ENCODE data around the gene ITGAV. TPM values are rescaled to one million over a fixed set of nuclear protein-coding genes. Genes with fewer than 3 reads are reported as not detected.

Gene ITGAV
- total and polyA plus RNA-seq, 2 donors (not counting 1 experiment from before 2014, with no cell fraction given): 121 to 205 TPM

DNA sequence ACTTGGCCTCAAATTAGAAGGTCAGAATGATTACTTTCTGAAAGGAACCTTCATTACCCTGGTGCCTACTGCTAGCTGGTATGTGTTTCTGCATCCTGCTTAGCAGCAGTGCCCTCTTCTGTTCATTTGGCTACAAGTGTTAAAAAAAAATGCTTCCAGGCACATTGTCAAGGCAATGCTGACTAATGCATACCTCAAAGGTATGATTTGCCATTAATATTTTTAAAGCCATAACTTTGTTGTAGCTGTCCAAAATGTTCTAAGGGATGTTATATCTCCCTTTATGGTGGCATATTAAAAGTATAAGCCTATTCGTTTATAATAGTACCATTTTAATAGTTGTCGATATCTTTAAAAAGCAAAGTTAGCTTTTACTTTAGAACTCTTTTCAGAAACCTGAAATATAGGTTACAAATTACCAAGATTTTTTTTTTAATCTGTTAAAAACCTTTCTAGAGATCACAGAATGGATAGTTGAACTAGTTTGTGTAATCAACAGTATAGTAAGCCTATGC is 52.0 kb downstream of the ITGAV start:
- Histone ChIP-seq H3K27me3 (ENCODE audit: control insufficient read depth, insufficient read depth, low read length) (no peaks in the 10 kb centered on the region), H3K4me1 (ENCODE audit: control insufficient read depth, extremely low read depth, insufficient read depth, low read length) (peaks cover 3% of the 10 kb centered on the region), H3K36me3 (ENCODE audit: control insufficient read depth, insufficient read depth, low read length) (peaks cover 4% of the 10 kb centered on the region), H4K20me1 (ENCODE audit: control insufficient read depth, extremely low read depth, insufficient read depth, low read length) (no peaks in the 10 kb centered on the region), H3K27ac (ENCODE audit: insufficient read depth, low read length) (no peak overlapping the region), H3K9ac (ENCODE audit: insufficient read depth, low read length) (no peak overlapping the region), H2AFZ (ENCODE audit: low read length) (no peak overlapping the region), H3K4me2 (ENCODE audit: extremely low read depth, insufficient read depth, low read length) (no peak overlapping the region), H3K9me3 (ENCODE audit: control insufficient read depth, insufficient read depth, low read depth, low read length) (no peaks in the 10 kb centered on the region), H3K4me3 (replicated peaks in 1 of 4; ENCODE audit: control extremely low read depth in 1 of 4, insufficient read depth in 1 of 4, low read depth in 3 of 4, low read length in 4 of 4) (no peak overlapping the region), H3K79me2 (ENCODE audit: control insufficient read depth, insufficient read depth, low read length) (no peaks in the 10 kb centered on the region)
- peak; percentile 78 for DNase-seq (ENCODE audit: low read depth in 2 of 2)
- TF ChIP-seq EZH2 (IDR thresholded peaks at IDR 0.05; ENCODE audit: low read length, missing control alignments): no peak
- TF ChIP-seq, protein P1, sequence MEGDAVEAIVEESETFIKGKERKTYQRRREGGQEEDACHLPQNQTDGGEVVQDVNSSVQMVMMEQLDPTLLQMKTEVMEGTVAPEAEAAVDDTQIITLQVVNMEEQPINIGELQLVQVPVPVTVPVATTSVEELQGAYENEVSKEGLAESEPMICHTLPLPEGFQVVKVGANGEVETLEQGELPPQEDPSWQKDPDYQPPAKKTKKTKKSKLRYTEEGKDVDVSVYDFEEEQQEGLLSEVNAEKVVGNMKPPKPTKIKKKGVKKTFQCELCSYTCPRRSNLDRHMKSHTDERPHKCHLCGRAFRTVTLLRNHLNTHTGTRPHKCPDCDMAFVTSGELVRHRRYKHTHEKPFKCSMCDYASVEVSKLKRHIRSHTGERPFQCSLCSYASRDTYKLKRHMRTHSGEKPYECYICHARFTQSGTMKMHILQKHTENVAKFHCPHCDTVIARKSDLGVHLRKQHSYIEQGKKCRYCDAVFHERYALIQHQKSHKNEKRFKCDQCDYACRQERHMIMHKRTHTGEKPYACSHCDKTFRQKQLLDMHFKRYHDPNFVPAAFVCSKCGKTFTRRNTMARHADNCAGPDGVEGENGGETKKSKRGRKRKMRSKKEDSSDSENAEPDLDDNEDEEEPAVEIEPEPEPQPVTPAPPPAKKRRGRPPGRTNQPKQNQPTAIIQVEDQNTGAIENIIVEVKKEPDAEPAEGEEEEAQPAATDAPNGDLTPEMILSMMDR (conservative IDR thresholded peaks at IDR 0.05 in 1 of 2, IDR thresholded peaks at IDR 0.05 in 1 of 2; ENCODE audit: low read depth in 1 of 2, low read length in 2 of 2): peak; percentile 78

DNA sequence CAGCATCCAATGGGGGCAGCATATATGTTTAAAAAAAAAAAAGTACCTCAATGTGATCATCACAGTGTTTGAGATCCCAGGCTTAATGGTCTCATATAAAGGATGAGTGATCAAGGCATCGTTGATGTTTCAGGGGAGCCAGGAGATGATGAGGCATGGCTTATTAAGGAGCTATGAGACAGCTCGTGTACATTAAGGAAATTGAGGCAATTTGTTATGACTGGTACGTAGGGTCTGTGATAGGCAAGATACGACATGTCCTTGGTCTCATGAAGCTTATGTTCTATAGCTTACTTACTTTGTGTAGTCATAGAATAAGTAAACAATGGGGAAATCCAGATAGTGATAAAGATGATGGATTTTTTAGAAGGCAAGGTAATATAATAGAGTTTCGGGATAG is 54.9 kb downstream of the ITGAV start:
- DNase-seq (ENCODE audit: low read depth in 2 of 2): no peak
- no peak overlapping the region for H3K4me2 ChIP-seq (ENCODE audit: extremely low read depth, insufficient read depth, low read length)
- no peak overlapping the region for H3K9ac ChIP-seq (ENCODE audit: insufficient read depth, low read length)
- no peak overlapping the region for H3K4me3 ChIP-seq (replicated peaks in 1 of 4; ENCODE audit: control extremely low read depth in 1 of 4, insufficient read depth in 1 of 4, low read depth in 3 of 4, low read length in 4 of 4)
- H3K27ac ChIP-seq (ENCODE audit: insufficient read depth, low read length): no peak overlapping the region
- H3K79me2 ChIP-seq (ENCODE audit: control insufficient read depth, insufficient read depth, low read length): no peaks in the 10 kb centered on the region
- no peaks in the 10 kb centered on the region for H3K27me3 ChIP-seq (ENCODE audit: control insufficient read depth, insufficient read depth, low read length)
- no peaks in the 10 kb centered on the region for H4K20me1 ChIP-seq (ENCODE audit: control insufficient read depth, extremely low read depth, insufficient read depth, low read length)
- H2AFZ ChIP-seq (ENCODE audit: low read length): no peak overlapping the region
- H3K4me1 ChIP-seq (ENCODE audit: control insufficient read depth, extremely low read depth, insufficient read depth, low read length): peaks cover 3% of the 10 kb centered on the region
- peaks cover 4% of the 10 kb centered on the region for H3K36me3 ChIP-seq (ENCODE audit: control insufficient read depth, insufficient read depth, low read length)
- TF ChIP-seq, protein P1 (conservative IDR thresholded peaks at IDR 0.05 in 1 of 2, IDR thresholded peaks at IDR 0.05 in 1 of 2; ENCODE audit: low read depth in 1 of 2, low read length in 2 of 2): no peak
- TF ChIP-seq EZH2 (IDR thresholded peaks at IDR 0.05; ENCODE audit: low read length, missing control alignments): no peak
- H3K9me3 ChIP-seq (ENCODE audit: control insufficient read depth, insufficient read depth, low read depth, low read length): no peaks in the 10 kb centered on the region

DNA sequence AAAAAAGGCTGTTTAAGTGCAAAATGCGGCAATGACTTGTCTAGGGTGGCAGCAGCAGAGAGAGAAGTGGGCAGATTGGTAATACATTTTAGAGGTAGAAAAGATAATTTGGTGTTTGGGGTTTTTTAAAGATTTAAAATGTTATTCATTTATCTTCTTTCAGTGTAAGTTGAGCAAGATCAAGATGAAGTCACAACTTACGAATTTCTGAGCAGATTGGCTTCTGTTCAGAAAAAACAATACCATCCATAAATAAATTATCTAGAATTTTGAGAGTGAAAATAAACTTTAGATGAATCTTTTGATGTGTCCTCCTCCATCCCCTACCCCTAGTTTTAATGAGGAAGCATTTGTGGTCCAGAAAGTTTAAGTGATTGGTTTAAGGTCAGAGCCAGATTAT is 56.1 kb downstream of the ITGAV start:
- Histone ChIP-seq H3K79me2 (ENCODE audit: control insufficient read depth, insufficient read depth, low read length) (no peaks in the 10 kb centered on the region), H2AFZ (ENCODE audit: low read length) (no peak overlapping the region), H3K9ac (ENCODE audit: insufficient read depth, low read length) (no peak overlapping the region), H4K20me1 (ENCODE audit: control insufficient read depth, extremely low read depth, insufficient read depth, low read length) (no peaks in the 10 kb centered on the region), H3K27me3 (ENCODE audit: control insufficient read depth, insufficient read depth, low read length) (no peaks in the 10 kb centered on the region), H3K36me3 (ENCODE audit: control insufficient read depth, insufficient read depth, low read length) (peaks cover 4% of the 10 kb centered on the region), H3K4me2 (ENCODE audit: extremely low read depth, insufficient read depth, low read length) (no peak overlapping the region), H3K4me1 (ENCODE audit: control insufficient read depth, extremely low read depth, insufficient read depth, low read length) (peaks cover 3% of the 10 kb centered on the region), H3K4me3 (replicated peaks in 1 of 4; ENCODE audit: control extremely low read depth in 1 of 4, insufficient read depth in 1 of 4, low read depth in 3 of 4, low read length in 4 of 4) (no peak overlapping the region), H3K27ac (ENCODE audit: insufficient read depth, low read length) (no peak overlapping the region), H3K9me3 (ENCODE audit: control insufficient read depth, insufficient read depth, low read depth, low read length) (no peaks in the 10 kb centered on the region)
- TF ChIP-seq, protein P1 (conservative IDR thresholded peaks at IDR 0.05 in 1 of 2, IDR thresholded peaks at IDR 0.05 in 1 of 2; ENCODE audit: low read depth in 1 of 2, low read length in 2 of 2): no peak
- no peak for TF ChIP-seq EZH2 (IDR thresholded peaks at IDR 0.05; ENCODE audit: low read length, missing control alignments)
- peak; percentile 36 to 39 for DNase-seq (ENCODE audit: low read depth in 2 of 2)
